ENCODE data around the gene LMBR1.
A peak's percentile ranks its signal among the peaks of the same experiment; 100 is the strongest.
"Not testable (repeated sequence)": the region's sequence is repeated elsewhere in the genome, so short reads cannot be mapped to it uniquely, and the experiment has no call there.

Gene LMBR1

GRCh38 chr7:156892821-156893706 is at the start of gene LMBR1:
LMBR1 (minus strand) TSS chr7:156893183; CDS start chr7:156892993, 190 bp downstream.
- peak; percentile 92 to 93 for DNase-seq (ENCODE audit: low read depth in 2 of 2)

GRCh38 chr7:156942708-156943090 is 49.7 kb upstream of the LMBR1 start:
- DNase-seq (ENCODE audit: low read depth in 2 of 2) = no peak

- no peak for DNase-seq (ENCODE audit: low read depth in 2 of 2)
Observed at GRCh38 chr7:156941393-156942182, 48.6 kb upstream of the LMBR1 start.

GRCh38 chr7:156940421-156941122 is 47.6 kb upstream of the LMBR1 start:
- DNase-seq (ENCODE audit: low read depth in 2 of 2) = no peak

- DNase-seq (ENCODE audit: low read depth in 2 of 2) = not testable (repeated sequence)
Observed at GRCh38 chr7:156936766-156937165, 43.8 kb upstream of the LMBR1 start.

GRCh38 chr7:156935250-156935649 is 42.3 kb upstream of the LMBR1 start:
- DNase-seq (ENCODE audit: low read depth in 2 of 2) = no peak

GRCh38 chr7:156932006-156932405 is 39.0 kb upstream of the LMBR1 start:
- no peak for DNase-seq (ENCODE audit: low read depth in 2 of 2)

- no peak for DNase-seq (ENCODE audit: low read depth in 2 of 2)
Observed at GRCh38 chr7:156929789-156930539, 37.0 kb upstream of the LMBR1 start.

- DNase-seq (ENCODE audit: low read depth in 2 of 2) = no peak
Observed at GRCh38 chr7:156928406-156928747, 35.4 kb upstream of the LMBR1 start.

- no peak for DNase-seq (ENCODE audit: low read depth in 2 of 2)
Observed at GRCh38 chr7:156927571-156928405, 34.8 kb upstream of the LMBR1 start.

- not testable (repeated sequence) for DNase-seq (ENCODE audit: low read depth in 2 of 2)
Observed at GRCh38 chr7:156925821-156926220, 32.8 kb upstream of the LMBR1 start.

GRCh38 chr7:156922304-156922703 is 29.3 kb upstream of the LMBR1 start:
- not testable (repeated sequence) for DNase-seq (ENCODE audit: low read depth in 2 of 2)

GRCh38 chr7:156920487-156921373 is 27.7 kb upstream of the LMBR1 start:
- DNase-seq (ENCODE audit: low read depth in 2 of 2) = not testable (repeated sequence)

GRCh38 chr7:156920076-156920475 is 27.1 kb upstream of the LMBR1 start:
- DNase-seq (ENCODE audit: low read depth in 2 of 2) = no peak

- no peak for DNase-seq (ENCODE audit: low read depth in 2 of 2)
Observed at GRCh38 chr7:156919132-156919713, 26.2 kb upstream of the LMBR1 start.

GRCh38 chr7:156918635-156919034 is 25.7 kb upstream of the LMBR1 start:
- no peak for DNase-seq (ENCODE audit: low read depth in 2 of 2)

- DNase-seq (ENCODE audit: low read depth in 2 of 2) = not testable (repeated sequence)
Observed at GRCh38 chr7:156909574-156910252, 16.7 kb upstream of the LMBR1 start.

- no peak for DNase-seq (ENCODE audit: low read depth in 2 of 2)
Observed at GRCh38 chr7:156907656-156908055, 14.7 kb upstream of the LMBR1 start.
